COR-L47 (cell line): ENCODE results near the gene RAB11FIP4.

Source experiments
- DNase-seq: peaks from one replicate; lab custom pipeline; 2025; lab: John Stamatoyannopoulos, UW

The RAB11FIP4 gene

DNA sequence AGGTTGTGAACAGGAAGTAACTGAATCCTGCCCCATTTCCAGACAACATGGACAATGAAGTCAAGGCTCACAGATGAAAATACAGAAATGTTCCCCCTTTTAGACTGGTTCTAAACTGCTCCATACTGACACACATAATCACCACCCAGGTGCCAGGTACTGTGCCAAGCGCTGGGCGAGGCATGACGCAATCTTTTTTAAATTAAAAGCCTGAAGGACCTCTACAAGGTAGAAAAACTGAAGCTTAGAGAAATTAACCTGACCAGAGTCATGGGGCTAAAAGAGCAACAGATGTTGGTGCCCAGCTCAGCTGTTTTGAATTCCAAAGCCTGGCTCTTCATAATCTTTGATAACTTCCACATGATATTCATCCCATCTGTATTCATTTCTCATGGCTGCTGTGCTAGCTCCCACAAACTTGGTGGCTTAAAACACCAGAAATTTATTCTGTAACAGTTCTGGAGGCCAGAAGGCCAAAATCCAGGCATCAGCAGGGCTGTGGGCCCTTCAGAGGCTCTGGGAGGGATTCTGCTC is 4.9 kb upstream of the RAB11FIP4 start:
- DNase-seq: no peak

DNA sequence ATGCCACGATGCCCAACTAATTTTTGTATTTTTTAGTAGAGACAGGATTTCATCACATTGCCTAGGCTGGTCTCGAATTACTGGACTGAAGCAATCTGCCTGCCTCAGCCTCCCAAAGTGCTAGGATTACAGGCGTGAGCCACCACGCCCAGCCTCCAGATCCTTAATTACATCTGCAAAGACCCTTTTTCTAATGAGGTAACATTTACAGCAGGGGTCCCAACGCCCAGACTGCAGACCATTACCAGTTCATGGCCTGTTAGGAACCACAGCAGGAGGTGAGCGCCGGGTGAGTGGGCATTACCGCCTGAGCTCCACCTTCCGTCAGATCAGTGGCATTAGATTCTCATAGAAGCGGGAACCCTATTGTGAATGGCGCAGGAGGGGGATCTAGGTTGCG is 4.0 kb upstream of the RAB11FIP4 start:
- DNase-seq: no peak

DNA sequence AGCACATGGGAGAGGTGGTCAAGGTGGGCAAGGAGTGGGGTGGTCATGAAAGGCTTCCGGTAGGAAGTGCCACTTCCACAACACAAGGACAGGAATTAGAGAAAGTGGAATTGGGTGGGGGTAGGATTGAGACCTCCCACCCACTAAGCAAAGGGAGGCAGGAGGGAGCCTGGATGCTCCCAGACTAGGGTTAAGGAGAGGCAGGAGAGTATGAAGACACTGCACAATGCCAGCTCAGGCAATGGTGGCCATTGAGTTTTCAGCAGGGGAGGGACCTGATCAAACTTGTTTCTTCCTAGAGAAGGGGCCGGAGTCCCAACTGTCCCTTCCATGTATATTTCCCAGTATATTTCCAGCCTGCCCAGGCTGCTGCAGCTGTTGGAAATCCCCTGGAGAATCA is 3.1 kb upstream of the RAB11FIP4 start:
- DNase-seq: no peak

DNA sequence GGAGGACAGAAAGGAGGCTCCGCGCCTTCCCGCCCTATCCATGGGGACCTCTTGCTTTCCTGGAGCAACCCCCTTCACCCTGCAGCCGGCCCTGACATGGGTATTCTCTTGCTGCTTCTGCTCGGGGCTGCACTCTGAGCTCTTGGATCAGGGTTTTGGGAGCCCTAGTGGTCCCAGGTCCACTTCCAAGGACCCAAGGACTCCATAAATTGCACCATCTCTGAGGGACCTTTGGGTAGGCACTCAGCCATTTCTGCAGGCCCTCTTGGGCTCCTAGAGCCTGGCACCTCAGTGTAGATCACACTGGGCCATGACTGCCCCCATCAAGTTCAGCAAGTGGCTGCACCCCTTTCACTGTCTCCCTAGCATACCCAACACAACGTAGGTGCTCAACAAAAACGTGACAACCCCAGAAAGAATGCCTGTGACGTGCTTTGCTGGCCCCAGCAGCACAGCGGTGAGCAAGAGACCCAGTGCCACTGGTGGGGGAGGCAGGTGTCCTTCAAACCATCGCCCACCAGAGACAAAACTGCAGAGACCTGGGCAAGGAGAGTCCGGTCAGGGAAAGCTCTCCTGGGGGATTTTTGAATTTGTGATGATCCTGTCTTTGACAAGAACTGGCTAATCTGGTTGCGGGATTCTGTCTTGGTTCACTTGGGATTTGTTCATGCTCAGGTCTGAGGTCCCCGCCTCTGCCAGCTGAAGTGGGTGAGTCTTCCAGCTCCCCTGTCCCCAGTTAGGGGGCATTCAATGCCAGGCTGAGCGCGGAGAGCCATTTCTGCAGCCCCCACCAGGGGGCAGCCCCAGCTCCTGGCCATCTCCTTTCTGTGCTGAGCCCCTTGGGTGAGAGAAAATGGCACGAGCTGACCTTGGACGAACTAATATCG is 2.5 kb upstream of the RAB11FIP4 start:
- DNase-seq: peak; percentile 7

DNA sequence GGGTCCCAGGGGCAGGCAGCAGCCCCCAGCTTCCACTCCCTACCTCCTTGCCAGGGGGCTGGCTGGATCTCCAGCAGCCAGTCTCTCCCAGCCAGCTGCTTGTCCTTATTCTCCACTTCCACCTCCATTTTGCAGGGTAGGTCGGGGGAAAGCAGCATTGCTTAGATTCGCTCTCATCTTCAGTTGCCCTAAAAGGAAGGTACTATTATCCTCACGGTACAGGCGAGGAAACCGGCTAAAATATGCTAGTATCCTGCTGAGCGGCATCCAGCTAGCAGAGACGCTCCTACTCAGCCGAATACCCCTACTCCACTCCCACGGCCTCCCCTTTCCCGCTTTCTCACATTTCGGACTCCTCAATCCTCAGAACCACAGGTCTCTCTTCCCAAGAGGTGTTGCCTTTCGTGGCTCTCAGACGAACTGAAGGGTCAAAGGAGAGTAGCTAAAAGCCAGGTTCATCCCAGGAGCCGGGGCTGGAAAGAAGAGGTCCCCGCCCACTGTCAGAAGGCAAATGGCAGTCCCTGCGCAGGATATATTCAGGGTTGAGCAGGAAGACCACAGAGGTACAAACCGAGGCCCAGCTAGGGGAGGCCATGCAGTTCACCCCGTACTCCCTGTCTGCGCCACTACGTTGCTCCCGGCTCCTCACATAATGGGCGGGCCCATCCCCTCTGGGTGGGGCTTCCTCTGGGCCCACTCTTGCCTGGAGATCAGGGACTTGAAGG is 1.7 kb upstream of the RAB11FIP4 start:
- no peak for DNase-seq

DNA sequence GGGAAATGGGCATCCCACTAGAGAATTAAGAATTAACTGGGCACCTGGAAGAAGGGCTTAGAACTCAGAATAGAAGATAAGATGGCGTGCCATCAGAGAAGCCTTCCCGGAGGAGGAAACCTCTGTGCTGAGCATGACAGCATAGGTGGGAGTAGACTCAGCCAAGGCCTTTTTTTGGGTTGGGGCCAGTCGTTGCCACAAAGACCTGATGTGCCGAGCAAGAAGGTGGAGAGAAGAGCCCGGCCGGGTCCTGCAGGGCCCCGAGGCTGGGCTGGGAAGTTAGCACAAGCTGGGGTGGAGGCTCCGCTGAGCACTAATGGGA is 1.1 kb upstream of the RAB11FIP4 start:
- no peak for DNase-seq

DNA sequence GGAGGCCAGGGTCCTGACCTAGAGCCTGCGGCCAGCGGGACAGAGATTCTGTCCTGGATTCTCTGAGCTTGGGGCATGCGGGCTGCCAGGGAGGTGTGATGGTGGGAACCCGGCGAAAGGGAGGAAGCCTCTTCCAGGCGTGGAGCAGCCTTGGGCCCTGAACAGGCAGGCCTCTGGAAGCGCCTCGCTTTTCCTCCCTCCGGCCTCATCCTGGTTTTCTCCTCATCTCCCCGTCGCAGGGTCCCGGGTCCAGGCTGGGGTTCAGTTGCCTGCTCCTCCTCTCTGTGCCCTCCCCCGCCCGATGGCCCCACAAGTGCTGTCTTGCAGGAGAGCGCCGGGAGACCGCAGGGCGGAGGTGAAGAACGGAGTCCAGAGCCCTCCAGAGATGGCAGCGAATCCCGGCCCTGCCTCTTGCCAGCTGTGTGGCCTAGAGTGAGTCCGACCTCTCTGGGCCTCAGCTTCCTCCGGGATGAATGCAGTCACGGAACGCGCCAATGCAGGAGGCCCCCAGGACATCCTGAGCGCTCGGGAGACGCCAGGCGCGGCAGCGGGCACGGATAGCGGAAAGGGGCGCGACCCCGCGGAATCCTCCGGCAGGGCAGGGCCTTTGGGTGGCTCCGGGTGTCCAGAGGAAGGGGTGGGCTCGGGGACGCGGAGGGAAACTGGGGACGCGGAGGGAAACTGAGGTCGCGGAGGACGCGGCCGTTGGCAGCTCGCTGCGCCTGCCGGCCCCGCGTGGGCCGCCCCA is 553 bp upstream of the RAB11FIP4 start:
- no peak for DNase-seq

DNA sequence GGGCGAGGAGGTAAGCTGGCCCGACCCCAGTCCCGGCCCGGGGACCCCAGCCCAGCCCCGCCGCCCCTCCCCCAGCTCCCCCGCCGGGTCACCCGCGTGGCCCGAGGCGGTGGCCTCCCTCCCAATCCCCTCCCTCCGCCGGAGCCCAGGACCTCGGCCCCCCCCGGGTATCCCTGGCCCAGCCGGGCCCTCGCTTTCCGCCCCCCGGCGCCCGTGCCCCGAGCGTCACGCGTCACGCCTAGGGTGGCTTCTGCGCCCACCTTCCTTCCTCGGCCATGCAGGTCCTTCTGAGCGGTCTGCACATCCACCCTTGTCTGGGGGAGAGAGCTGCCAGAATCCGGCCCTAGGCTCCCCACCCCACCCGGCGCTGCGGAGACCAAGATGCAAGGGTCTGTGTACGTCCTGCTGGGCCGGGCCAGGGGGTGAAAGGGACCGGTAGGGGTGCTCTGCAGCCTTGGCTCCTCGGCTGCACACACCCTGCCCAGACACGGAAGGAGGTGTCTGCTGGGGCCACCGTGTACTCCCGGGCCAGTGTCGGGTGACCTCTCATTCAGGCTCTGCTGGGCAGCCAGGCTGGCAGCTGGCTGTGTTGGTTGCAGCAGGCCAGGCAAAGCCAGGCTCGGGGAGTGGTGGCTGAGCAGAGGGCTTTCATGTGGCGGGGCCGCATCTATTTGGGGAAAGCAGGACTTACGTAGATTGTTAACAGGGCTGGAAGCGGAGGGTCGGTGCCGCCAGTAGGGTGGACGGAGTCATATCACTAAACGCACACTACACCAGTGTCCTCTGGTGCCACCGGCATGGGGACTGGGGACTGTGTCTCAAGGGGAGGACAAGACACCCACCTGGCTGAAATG is 754 bp downstream of the RAB11FIP4 start:
- no peak for DNase-seq

DNA sequence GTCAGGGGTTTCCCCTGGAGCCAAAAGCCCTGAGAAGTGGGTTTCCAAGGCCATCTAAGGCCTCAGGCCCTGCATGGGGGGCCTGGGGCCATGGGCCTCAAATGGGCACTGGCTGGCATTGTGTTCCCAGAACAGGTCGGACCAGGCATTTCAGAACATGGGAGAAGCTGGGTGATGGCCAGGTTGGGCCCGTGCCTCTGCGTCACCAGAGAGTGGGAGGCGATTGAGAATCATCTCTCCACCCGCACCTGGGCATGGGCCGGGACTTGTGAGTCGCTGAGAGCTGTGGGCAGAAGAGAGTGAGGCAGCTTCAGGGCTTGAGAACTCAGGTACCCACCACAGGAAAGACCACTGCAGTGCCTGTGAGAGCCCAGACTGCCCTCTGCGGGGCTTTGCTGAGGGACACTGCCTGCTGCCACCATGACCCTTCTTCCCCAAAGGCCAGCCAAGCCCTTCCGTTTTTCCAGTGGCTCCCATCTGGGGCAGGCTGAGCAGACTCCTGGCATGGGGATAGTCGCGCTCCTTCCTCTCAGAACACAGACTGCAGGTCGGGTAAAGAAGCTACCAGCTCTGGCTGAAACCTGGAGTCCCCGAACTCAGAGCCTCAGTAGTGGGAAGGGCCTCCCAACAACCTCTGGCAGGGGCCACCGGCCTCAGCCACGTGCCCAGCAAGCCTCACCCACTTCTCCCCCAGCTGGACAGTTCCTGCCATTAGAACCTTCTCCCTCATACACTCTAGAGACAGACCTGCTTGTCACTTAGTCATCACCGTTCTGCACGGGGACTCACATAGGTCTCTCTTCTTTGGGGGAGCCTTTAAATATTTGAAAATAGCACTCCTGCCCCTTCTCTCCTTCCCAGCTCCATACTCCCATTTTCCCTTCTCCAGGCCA is 1.6 kb downstream of the RAB11FIP4 start:
- no peak for DNase-seq

DNA sequence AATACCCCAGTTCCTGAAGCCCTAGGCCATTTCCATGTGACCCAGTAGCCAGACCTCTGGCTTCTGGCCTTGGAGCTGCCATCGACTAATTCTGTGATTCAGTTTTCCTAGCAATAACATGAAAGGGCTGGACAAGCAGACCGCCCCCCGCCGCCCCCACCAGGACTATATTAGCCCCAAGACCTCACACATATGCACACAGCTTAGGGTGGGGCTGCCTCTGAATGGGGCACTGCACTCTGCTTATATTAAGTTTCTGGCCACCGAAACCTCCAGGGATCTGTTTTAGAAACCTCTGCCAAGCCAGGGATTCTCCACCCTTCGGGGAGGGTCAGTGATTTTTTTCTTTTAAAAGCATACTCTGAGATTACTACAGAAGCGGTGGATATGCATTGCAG is 2.3 kb downstream of the RAB11FIP4 start:
- DNase-seq: no peak

DNA sequence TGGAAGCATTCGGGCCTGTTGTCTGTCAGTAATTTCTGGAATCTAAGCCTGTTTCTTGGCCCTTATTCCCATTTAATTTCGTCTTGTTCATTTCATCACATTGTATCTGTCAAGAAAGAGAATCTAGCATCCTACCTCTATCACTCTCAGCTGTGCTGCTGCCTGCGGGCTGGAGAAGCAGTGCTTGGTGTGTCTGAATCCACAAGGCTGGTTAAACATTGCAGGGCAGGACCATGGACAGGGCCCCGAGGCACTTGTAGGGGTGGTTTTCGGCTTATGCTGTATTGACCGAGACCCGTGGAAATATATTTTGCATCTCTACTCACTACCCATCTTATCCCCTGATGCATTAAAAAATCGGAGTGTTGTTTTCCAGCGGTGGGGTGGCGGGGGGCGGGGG is 3.1 kb downstream of the RAB11FIP4 start:
- DNase-seq: no peak

DNA sequence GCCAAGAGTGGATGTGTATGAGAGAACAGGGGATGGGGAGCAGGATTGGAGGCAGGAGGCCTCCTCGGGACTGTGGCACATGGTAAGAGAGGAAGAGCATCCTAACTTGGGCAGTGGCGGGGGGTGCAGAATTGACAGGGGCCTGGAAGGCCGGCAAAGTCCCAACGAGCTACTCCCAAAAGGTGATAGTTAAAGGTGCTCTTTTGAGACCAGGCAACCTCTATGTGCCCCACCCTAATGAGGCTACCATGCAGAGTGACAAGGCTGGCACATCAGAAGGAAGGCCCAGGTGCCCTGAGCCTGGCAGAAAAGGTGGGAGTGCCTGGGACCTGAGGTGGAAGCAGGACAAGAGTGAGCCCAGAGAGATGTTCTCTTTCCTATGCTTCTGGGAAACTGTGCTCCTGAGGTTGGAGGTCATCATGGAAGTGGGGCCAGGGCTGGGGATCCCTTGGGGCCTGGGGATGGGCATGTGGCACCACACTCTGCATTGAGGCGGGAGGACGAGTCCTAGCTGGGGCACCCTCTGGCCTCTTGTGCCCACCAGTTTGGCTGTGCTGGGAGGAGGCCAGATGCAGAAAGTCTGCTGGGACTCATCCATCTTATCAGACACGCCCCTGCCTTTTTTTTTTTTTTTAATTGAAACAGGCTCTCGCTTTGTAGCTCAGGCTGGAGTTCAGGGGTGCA is 5.9 kb downstream of the RAB11FIP4 start:
- no peak for DNase-seq

DNA sequence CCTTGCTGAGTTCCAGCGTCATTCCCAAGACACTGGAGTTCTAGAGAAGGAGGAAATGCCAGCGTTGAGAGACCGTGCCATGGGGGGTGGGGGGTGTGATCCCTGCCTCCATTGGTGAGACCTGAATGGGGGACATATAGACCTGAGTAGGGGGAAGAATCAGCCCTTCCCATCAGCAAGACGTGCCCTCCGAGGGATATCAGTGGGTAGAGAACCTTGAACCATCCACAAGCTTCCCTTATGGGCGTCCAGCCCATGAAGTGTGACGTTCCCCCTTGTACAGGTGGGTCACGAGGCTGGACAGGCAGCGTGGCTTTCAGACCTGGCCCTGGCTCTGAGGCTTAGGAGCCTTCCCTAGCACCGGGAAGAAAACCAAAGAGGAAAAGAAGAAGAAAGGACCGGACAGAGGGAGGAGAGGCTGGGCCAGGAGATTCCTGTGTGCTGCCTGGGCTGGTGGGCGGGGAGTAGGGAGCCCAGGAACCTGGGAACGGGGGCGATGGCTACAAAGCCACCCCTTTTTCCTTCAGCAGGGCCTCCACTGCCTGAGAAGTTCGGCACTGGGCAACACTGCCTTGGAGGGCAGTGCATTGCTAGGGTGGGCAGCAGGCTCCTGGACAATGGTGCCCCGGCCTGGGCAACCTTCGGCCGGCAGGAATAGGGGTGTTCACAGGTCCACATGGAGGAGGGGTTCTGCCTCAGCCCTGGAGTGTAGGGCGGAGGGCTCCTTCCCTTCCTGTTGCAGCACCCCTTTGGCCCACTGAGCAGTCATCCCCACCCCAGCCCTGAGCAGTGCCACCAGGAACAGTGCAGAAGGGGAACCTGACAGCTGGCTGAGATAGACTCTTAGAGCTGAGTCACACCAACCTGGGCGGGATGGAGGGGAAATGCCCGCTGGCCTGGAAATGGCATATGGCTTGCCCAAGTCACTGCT is 7.2 kb downstream of the RAB11FIP4 start:
- no peak for DNase-seq

DNA sequence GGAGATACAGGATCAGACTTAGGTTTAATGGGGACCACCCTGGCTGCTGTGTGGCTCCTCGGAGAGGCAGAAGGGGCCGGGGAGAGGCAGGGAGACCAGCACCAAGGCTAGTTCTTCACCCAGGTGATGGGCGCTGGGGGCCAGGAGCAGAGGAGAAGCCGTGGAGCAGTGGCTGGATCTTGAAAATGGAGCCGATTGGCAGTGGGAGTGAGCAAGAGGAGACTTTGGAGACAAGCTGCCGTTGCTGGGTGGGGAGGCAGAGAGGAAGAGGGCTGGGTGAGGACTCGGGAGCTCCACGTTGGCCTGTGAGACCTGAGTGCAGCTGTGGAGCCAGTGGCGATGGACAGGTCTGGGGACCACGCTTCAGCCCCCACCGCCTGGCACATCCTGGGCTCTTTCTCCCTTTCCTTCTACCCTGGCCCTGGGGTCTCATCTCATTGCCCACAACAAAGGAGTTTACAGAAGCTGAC is 9.0 kb downstream of the RAB11FIP4 start:
- no peak for DNase-seq

DNA sequence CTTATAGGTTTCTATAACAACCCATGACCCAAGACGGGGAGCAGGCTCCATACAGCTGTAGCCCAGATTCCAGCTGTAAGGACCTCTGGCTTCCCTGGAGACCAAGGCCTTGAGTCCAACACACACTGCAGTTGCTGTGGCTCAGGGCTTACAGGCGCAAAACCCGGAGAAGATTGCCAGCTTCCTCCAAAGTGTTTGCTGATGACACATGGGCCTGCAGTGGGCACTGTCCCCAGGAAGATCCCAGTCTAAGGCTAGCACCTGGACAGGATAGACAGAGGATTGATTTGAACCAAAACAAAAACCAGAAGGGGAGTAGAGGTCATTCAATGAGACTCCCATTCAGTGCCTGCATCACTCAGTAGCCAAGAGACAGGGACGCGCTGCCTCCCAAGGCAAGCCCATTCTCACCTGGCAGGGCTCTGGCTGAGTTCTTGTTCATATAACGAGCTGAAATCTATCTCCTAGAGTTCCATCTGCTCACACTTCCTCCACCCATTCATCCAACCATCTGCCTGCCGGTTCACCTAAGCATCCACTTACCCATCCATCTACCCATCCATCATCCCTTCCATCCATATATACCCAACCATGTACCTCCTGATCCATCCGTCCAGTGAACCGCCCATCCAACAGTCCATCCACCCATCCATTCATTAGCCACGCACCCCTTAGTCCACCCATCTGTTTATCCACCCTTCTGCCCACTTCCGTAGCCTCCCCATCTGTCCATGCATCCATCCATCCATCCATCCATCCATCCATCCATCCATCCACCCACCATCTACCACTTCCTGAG is 10.2 kb downstream of the RAB11FIP4 start:
- DNase-seq: no peak

DNA sequence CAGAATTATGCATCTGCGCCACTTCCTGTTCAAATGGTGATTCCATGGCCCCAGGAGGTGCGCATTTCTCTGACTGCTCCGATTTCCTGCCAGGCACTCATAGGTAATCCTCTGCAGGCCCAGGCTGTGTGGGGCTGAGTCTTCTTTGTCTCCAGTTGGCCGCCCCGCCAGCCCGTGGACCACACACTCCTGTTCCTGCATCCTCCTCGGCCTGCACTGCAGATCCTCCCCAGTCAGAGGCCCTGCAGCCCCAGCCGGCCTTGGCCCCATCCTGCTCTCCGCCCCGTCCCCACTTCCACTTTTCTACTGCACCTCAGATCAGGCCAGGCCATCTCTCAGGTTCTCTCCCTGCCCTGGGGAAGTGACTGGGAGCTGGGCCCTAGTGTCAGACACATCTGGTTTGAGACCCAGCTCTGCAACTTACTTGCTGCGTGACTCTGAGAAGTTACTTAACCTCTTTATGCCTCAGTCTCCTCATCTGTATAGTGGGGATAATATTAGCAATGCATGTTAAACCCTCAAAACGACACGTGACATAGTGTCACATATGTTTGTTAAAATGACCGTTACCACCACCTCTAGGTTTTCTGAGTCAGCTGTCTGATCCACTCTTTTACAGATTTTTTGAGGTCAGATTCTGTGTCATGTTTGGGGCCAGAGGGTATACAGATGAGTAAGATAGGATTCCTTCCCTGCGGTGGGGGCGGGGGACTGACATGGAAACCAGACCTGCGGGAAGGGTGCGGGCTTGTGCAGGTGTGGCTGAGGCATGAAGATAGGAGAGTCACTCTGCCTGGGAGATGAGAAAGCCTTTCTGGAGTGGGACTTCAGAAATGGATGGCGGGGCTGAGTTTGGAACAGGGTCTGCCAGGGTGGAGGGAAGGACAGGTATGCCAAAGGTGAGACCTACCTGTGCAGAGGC is 12.8 kb downstream of the RAB11FIP4 start:
- no peak for DNase-seq

DNA sequence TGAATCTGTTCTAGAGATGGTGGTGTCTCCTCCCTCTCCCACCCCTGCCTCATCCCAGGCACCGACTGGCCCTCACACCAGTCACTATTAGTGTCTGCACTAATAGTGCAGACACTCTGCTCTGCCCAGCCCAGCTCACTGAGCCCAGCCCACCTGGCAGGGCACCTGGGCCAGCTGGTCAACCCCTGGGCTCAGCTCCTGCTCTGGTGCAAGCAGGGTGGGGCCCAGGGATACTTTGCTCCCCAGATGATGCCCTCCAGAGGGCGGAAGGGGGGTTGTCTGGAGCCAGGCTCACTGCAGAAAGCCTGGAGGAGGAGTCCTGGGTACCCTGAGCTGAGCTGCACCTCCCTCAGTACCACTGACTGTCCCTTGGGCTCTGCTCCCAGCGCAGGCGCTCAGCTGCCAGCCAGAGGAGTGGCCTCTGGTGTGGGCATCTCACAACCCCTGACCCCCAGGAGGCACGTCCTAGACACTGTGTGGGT is 14.5 kb downstream of the RAB11FIP4 start:
- DNase-seq: no peak
